HepG2 (cell line): ENCODE data around the gene ERCC2. TPM values are rescaled to one million over a fixed set of nuclear protein-coding genes. Genes with fewer than 3 reads are reported as not detected.

Experiments used
- ATAC-seq: fragments of 200-7000 bp; cut with Tn5 transposase; 3 replicates; pipeline ENCODE4 v1.9.1; 2020; ENCODE audit warnings: mild to moderate bottlenecking, moderate library complexity
- BruUV-seq: library from RNA; stranded (reverse); fragments of 400-500 nt; replicated peaks from 2 replicates; lab custom pipeline; 2021; lab: Mats Ljungman, UMichigan
- CTCF ChIA-PET: fragments of 300-600 bp; formaldehyde crosslinking; extraction: SDS; loops from one replicate; lab custom pipeline; 2021; ENCODE audit warnings: low total read pairs, inconsistent platforms, low intra/inter-chr PET ratio; lab: Yijun Ruan, JAX
- POLR2A ChIA-PET: fragments of 350-600 bp; sonication (Branson Sonifier 250); formaldehyde crosslinking; loops from one replicate; lab custom pipeline; 2020; ENCODE audit warnings: antibody characterized with exemption, inconsistent platforms; lab: Yijun Ruan, JAX
- DNase-seq: peaks from one replicate; pipeline ENCODE4 v3.0.0-alpha.2; 2015; ENCODE audit warnings: low spot score
- FAIRE-seq: peaks from 3 replicates; lab custom pipeline; 2011; peaks lifted over from hg19 to GRCh38; lab: Jason Lieb, UNC
- H2AFZ ChIP-seq: one replicate; pipeline ENCODE4 v1.6.1; 2011; ENCODE audit warnings: low read length, inconsistent platforms
- H3K27ac ChIP-seq: fragments of 300-600 bp; 3 replicates; pipeline ENCODE4 v1.8.0; 2011; ENCODE audit warnings: mixed run types, mild to moderate bottlenecking, mixed read lengths, low read length, inconsistent platforms; ENCODE audit not compliant: insufficient read depth; ENCODE audit errors: extremely low read length
- H3K27me3 ChIP-seq, 2 experiments: fragments of 200-600 bp in 1 of 2; 2 replicates in 1 of 2; 3 replicates in 1 of 2; pipeline versions ENCODE4 v1.6.0 to v1.8.0; 2011; ENCODE audit warnings: low read length in 2 of 2, mild to moderate bottlenecking in 2 of 2, moderate library complexity in 2 of 2, inconsistent platforms in 1 of 2; ENCODE audit not compliant: insufficient read depth in 2 of 2, control insufficient read depth in 1 of 2
- H3K36me3 ChIP-seq, 2 experiments: fragments of 200-600 bp in 1 of 2; replicated peaks in 1 of 2; 2 replicates in 1 of 2; 3 replicates in 1 of 2; pipeline versions ENCODE4 v1.5.1 to v1.8.0; 2011; ENCODE audit warnings: low read length in 2 of 2, inconsistent platforms in 1 of 2; ENCODE audit not compliant: insufficient read depth in 2 of 2, control insufficient read depth in 1 of 2
- H3K4me1 ChIP-seq: 2 replicates; pipeline ENCODE4 v1.5.1; 2012; ENCODE audit warnings: low read length, inconsistent platforms; ENCODE audit not compliant: insufficient read depth
- H3K4me2 ChIP-seq: 2 replicates; pipeline ENCODE4 v1.6.0; 2011; ENCODE audit warnings: low read depth, low read length, inconsistent platforms
- H3K4me3 ChIP-seq, 3 experiments: fragments of 200-600 bp in 1 of 3; sonication (generic), shearing (Covaris generic) in 1 of 3; replicated peaks in 1 of 3; 2 replicates each; pipeline ENCODE4 v1.5.1; 2011 to 2016; ENCODE audit warnings: low read length in 3 of 3, inconsistent platforms in 2 of 3, low read depth in 2 of 3, mild to moderate bottlenecking in 2 of 3, control low read depth in 1 of 3, mixed read lengths in 1 of 3; ENCODE audit not compliant: insufficient read depth in 1 of 3
- H3K79me2 ChIP-seq: one replicate; pipeline ENCODE4 v1.6.1; 2011; ENCODE audit warnings: low read length, inconsistent platforms; ENCODE audit not compliant: insufficient read depth
- H3K9ac ChIP-seq: 2 replicates; pipeline ENCODE4 v1.6.0; 2011; ENCODE audit warnings: mild to moderate bottlenecking, low read depth, low read length, inconsistent platforms; ENCODE audit not compliant: insufficient read depth
- H3K9me3 ChIP-seq: 2 replicates; pipeline ENCODE4 v1.5.1; 2012; ENCODE audit warnings: mild to moderate bottlenecking, low read length
- H4K20me1 ChIP-seq: 2 replicates; pipeline ENCODE4 v1.6.0; 2011; ENCODE audit warnings: inconsistent platforms, mild to moderate bottlenecking, low read length, moderate library complexity; ENCODE audit not compliant: insufficient read depth
- HOXA5 ChIP-seq: sonication (generic); formaldehyde crosslinking; IDR thresholded peaks from 2 replicates; pipeline ENCODE4 v1.4.0; 2020; ENCODE audit warnings: missing genetic modification reagents
- NR3C1 ChIP-seq: sonication (generic); formaldehyde crosslinking; IDR thresholded peaks from 2 replicates; pipeline ENCODE4 v1.4.0; 2020; ENCODE audit warnings: missing genetic modification reagents
- SP140L ChIP-seq: sonication (generic); formaldehyde crosslinking; IDR thresholded peaks from 2 replicates; pipeline ENCODE4 v1.4.0; 2020; ENCODE audit warnings: missing genetic modification reagents, borderline replicate concordance
- SPEN ChIP-seq: sonication (generic); formaldehyde crosslinking; IDR thresholded peaks from 2 replicates; pipeline ENCODE4 v1.5.1; 2020; ENCODE audit warnings: low read depth, mild to moderate bottlenecking, missing genetic modification reagents
- TEAD2 ChIP-seq: sonication (generic); formaldehyde crosslinking; IDR thresholded peaks from 2 replicates; pipeline ENCODE4 v1.9.0; 2021; ENCODE audit warnings: missing genetic modification reagents
- ZBTB40 ChIP-seq, 2 experiments: fragments of 450-650 bp in 1 of 2; sonication (generic) in 1 of 2; formaldehyde crosslinking in 1 of 2; IDR thresholded peaks; 2 replicates each; pipeline versions ENCODE4 v1.6.1 to v1.8.0; 2016 to 2022; ENCODE audit warnings: antibody characterized with exemption in 1 of 2, mild to moderate bottlenecking in 1 of 2, missing genetic modification reagents in 1 of 2
- ZBTB8A ChIP-seq: sonication (generic); formaldehyde crosslinking; IDR thresholded peaks from 2 replicates; pipeline ENCODE4 v1.4.0; 2020; ENCODE audit warnings: mild to moderate bottlenecking, low read depth, missing genetic modification reagents, borderline replicate concordance
- WGBS: methylation state at CpG from one replicate; pipeline ENCODE4 v1.1.6; 2017; ENCODE audit warnings: low lambda C conversion rate; 5-methylcytosine and 5-hydroxymethylcytosine counted together
- in situ Hi-C: cut with HindIII; loops from 2 replicates; pipeline ENCODE4 v1.10.0; 2017; ENCODE audit warnings: low pct_unique_long_range_greater_than_20kb; ENCODE audit not compliant: extremely low pct_ligation_motif_present
- intact Hi-C: fragments of 100-400 bp; cut with micrococcal nuclease; formaldehyde crosslinking; loops from one replicate; pipeline ENCODE4 v1.10.0; 2022; ENCODE audit not compliant: unreplicated experiment
- polyA plus RNA-seq, 8 experiments: library from polyadenylated mRNA; depleted of rRNA in 3 of 8; stranded (reverse) in 7 of 8; unstranded in 1 of 8; fragments of >200 nt; fragmentation: Illumina TruSeq in 4 of 8; extraction: Trizol in 4 of 8; gene quantifications; 2 replicates each; pipeline versions ENCODE4 v1.2.1 to v1.2.3, GENCODE V29; 2011 to 2016; ENCODE audit warnings: low read depth in 4 of 8, missing spikeins in 1 of 8, mixed read lengths in 1 of 8; ENCODE audit not compliant: insufficient read depth in 1 of 8
- total RNA-seq, 5 experiments: library from RNA; depleted of rRNA; stranded (reverse); fragments of >200 nt; fragmentation: Illumina TruSeq; extraction: Trizol; gene quantifications; 2 replicates each; pipeline ENCODE4 v1.2.3, GENCODE V29; 2016; ENCODE audit warnings: low read depth in 1 of 5

ERCC2 gene
- total and polyA plus RNA-seq, 2 of the 13 experiments (the other 11 are each of a cell fraction or from before 2014, with no cell fraction given), result 25.4 to 49.2 TPM

- Histone ChIP-seq H3K4me3 (no peak overlapping the region), H2AFZ (no peak overlapping the region), H4K20me1 (no peaks in the 10 kb centered on the region), H3K4me2 (no peak overlapping the region), H3K4me1 (peaks cover 14% of the 10 kb centered on the region), H3K79me2 (peaks cover 9% of the 10 kb centered on the region), H3K36me3 (peaks cover 7 to 23% of the 10 kb centered on the region in 2 experiments; a peak in 3 of 5 replicates), H3K27me3 (no peaks in the 10 kb centered on the region; a peak in 1 of 5 replicates), H3K9me3 (no peaks in the 10 kb centered on the region), H3K27ac (no peak overlapping the region), H3K9ac (no peak overlapping the region)
- FAIRE-seq, result no peak
- no TSS peak for BruUV-seq
- intact Hi-C loops (no loop called here), in situ Hi-C loops (no loop called here)
- ChIA-PET POLR2A (no interaction called here), CTCF (no interaction called here)
- DNase-seq, result no peak
- no peak for ATAC-seq
- TF ChIP-seq NR3C1 (no peak), SPEN (no peak), TEAD2 (CRISPR knock-in tag) (no peak)
- WGBS, result 96% methylated on average over 9 of the region's 9 CpGs
Measured at GRCh38 chr19:45418802-45419201, 48.4 kb upstream of the ERCC2 start.

- POLR2A ChIA-PET, result no interaction called here
- FAIRE-seq, result no peak
Measured at GRCh38 chr19:45417151-45417550, 46.8 kb upstream of the ERCC2 start.

More at GRCh38 chr19:45417151-45417550, 46.8 kb upstream of the ERCC2 start:
- Histone ChIP-seq H3K4me3 (no peak overlapping the region), H4K20me1 (no peaks in the 10 kb centered on the region), H3K9ac (no peak overlapping the region), H2AFZ (no peak overlapping the region)
- DNase-seq, result no peak
- BruUV-seq, result no TSS peak
- no peak for TF ChIP-seq SP140L (CRISPR knock-in tag)
- no peak for TF ChIP-seq ZBTB8A
- no peak for TF ChIP-seq ZBTB40 (IDR thresholded peaks at IDR 0.05)
- no peak for TF ChIP-seq ZBTB40 (CRISPR knock-in tag; IDR thresholded peaks at IDR 0.05)
- TF ChIP-seq HOXA5 (CRISPR knock-in tag), result no peak
- TF ChIP-seq, all 625 proteins: peak for 0
- 85% methylated on average over 4 of the region's 4 CpGs for WGBS
- in situ Hi-C loops, result no loop called here
- Histone ChIP-seq H3K4me2 (no peak overlapping the region), H3K27me3 (no peaks in the 10 kb centered on the region), H3K9me3 (no peaks in the 10 kb centered on the region), H3K4me1 (peaks cover 4% of the 10 kb centered on the region), H3K36me3 (peaks cover 7 to 28% of the 10 kb centered on the region in 2 experiments; a peak in 3 of 5 replicates), H3K79me2 (no peaks in the 10 kb centered on the region), H3K27ac (no peak overlapping the region)
- no peak for ATAC-seq
- intact Hi-C loops, result no loop called here
- CTCF ChIA-PET, result no interaction called here
